ENCODE data around the gene ULBP2. TPM values are rescaled to one million over a fixed set of nuclear protein-coding genes. Genes with fewer than 3 reads are reported as not detected.

The ULBP2 gene, protein sequence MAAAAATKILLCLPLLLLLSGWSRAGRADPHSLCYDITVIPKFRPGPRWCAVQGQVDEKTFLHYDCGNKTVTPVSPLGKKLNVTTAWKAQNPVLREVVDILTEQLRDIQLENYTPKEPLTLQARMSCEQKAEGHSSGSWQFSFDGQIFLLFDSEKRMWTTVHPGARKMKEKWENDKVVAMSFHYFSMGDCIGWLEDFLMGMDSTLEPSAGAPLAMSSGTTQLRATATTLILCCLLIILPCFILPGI
- total RNA-seq: under 1 TPM; 0.40 to 0.60 TPM

DNA sequence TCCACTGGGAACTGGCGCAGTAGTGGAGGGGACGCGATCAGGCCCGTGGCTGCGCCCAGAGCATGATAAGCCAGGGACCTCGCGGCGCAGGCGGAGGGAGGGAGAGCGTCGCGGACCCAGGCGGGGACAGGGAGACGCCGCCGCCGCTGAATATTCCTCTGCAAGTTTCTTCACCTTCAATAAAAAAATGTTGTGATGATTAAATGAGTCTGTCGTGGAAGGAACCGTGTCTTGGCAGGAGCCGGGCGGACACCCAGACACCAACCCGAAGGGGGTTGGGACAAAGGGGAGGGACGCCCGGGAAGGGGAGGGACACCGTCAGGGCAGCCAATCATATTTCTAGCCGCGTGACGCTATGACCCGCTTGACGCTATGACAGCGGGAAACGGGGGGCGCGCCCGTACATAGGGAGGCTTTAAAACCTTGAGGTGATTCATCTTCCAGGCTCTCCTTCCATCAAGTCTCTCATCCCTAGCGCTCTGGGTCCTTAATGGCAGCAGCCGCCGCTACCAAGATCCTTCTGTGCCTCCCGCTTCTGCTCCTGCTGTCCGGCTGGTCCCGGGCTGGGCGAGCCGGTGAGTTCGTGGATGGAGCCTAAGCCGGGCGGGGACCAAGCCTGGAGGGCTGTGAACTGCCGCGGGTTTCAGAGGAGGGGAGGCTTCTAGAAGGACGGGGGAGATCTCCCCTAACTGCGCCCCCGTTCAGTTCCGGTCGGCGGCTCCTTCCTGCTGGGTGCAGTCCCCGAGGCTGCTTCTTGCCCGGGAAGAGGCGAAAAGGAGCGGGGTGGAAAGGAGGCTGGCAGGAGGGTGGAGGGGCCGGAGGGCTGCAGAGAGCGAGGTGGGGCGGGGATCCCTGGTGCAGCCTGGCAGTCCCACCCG, at the start of gene ULBP2:
ULBP2 (plus strand) TSS at position 432 of the 878 bp plus-strand sequence; CDS start at position 491, 59 bp downstream.
- CTCF ChIA-PET: interaction anchor here (2.2 kb wide), 1 partner anchor 75 kb away, joined by 10 read pairs; no protein-coding TSS in a partner anchor
- DNase-seq (peak; percentile 91), ATAC-seq (peak; percentile 88)
- Mint-ChIP-seq H3K27me3 (ENCODE audit: low read depth) (peaks cover 61% of the 10 kb centered on the region), H3K4me3 (peak within 1 kb of the TSS; percentile 88), H3K9me3 (ENCODE audit: insufficient read depth) (no peaks in the 10 kb centered on the region), H3K4me1 (ENCODE audit: low read depth) (peaks cover 43% of the 10 kb centered on the region), H3K27ac (peak within 1 kb of the TSS; percentile 84), H3K36me3 (ENCODE audit: low read depth) (no peaks in the 10 kb centered on the region)
- POLR2A ChIA-PET: no interaction called here

DNA sequence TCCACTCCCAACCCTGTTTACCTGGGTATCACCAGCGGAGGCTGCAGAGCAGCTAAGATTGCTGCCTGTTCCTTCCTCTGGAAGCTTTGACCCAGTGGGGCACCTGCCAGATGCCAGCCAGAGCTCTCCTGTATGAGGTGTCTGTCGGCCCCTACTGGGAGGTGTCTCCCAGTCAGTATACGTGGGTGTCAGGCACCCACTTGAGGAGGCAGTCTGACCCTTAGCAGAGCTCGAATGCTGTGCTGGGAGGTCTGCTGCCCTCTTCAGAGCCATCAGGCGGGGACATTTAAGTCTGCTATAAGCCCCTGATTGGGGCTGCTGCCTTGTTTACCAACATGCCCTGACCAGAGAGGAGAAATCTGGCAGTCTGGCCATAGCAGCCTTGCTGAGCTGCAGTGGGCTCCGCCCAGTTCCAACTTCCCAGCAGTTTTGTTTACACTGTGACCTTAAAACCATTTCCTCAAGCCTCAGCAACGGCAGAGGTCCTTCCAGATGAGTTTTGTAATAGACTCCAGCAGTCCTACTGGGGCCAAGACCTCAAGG, 46.7 kb upstream of the ULBP2 start:
- H3K4me1 Mint-ChIP-seq (ENCODE audit: low read depth): peaks cover 18% of the 10 kb centered on the region
- CTCF ChIA-PET: no interaction called here
- no peak overlapping the region for H3K27ac Mint-ChIP-seq
- no peak overlapping the region for H3K4me3 Mint-ChIP-seq
- no peaks in the 10 kb centered on the region for H3K9me3 Mint-ChIP-seq (ENCODE audit: insufficient read depth)
- POLR2A ChIA-PET: no interaction called here
- peaks cover 26% of the 10 kb centered on the region for H3K27me3 Mint-ChIP-seq (ENCODE audit: low read depth)
- ATAC-seq (no peak), DNase-seq (no peak)
- H3K36me3 Mint-ChIP-seq (ENCODE audit: low read depth): no peaks in the 10 kb centered on the region

DNA sequence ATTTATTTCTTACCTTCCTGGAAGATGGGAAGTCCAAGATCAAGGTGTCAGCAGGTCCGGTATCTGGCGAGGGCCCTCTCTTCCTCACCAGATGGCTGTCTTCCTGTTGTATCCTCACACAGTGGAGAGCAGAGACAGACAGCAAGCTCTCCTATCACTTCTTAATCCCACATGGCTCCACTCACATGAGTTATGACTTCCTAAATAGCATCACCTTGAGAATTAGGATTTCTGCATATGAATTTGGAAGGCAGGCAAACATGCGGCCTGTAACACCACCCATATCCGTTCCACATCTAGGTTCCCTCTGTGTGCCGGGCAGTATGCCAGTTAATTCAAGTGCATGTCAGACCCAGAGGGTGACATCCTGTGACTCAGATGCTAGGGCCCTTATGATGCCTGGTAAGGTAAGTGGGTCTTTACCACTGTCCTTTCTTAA, 46.0 kb upstream of the ULBP2 start:
- peaks cover 18% of the 10 kb centered on the region for H3K4me1 Mint-ChIP-seq (ENCODE audit: low read depth)
- H3K27me3 Mint-ChIP-seq (ENCODE audit: low read depth): peaks cover 26% of the 10 kb centered on the region
- no peaks in the 10 kb centered on the region for H3K36me3 Mint-ChIP-seq (ENCODE audit: low read depth)
- H3K27ac Mint-ChIP-seq: no peak overlapping the region
- no peak overlapping the region for H3K4me3 Mint-ChIP-seq
- ChIA-PET CTCF (no interaction called here), POLR2A (no interaction called here)
- no peak for ATAC-seq
- no peaks in the 10 kb centered on the region for H3K9me3 Mint-ChIP-seq (ENCODE audit: insufficient read depth)
- peak; percentile 35 for DNase-seq

DNA sequence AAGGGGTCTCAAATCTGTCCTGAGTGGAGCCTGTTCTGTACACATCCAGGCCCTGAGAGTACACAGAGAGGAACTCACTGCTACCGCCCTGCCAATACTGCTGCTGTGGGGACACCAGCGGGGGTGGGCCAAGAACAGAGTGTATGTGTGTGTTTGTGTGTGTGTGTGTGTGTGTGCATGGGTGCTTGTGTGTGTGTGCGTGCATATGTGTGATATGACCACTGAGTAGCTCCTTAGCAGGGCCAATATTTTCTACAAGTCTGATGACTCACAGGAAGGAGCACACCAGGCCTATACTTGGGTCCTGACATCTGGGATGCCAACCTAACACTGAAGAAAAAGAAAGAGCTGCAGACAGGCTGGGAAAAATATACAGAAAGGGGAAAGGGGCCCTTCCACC, 45.3 kb upstream of the ULBP2 start:
- Mint-ChIP-seq H3K4me1 (ENCODE audit: low read depth) (peaks cover 18% of the 10 kb centered on the region), H3K27ac (no peak overlapping the region), H3K4me3 (no peak overlapping the region), H3K36me3 (ENCODE audit: low read depth) (no peaks in the 10 kb centered on the region), H3K9me3 (ENCODE audit: insufficient read depth) (no peaks in the 10 kb centered on the region), H3K27me3 (ENCODE audit: low read depth) (peaks cover 23% of the 10 kb centered on the region)
- no peak for ATAC-seq
- POLR2A ChIA-PET: no interaction called here
- CTCF ChIA-PET: no interaction called here
- DNase-seq: no peak

DNA sequence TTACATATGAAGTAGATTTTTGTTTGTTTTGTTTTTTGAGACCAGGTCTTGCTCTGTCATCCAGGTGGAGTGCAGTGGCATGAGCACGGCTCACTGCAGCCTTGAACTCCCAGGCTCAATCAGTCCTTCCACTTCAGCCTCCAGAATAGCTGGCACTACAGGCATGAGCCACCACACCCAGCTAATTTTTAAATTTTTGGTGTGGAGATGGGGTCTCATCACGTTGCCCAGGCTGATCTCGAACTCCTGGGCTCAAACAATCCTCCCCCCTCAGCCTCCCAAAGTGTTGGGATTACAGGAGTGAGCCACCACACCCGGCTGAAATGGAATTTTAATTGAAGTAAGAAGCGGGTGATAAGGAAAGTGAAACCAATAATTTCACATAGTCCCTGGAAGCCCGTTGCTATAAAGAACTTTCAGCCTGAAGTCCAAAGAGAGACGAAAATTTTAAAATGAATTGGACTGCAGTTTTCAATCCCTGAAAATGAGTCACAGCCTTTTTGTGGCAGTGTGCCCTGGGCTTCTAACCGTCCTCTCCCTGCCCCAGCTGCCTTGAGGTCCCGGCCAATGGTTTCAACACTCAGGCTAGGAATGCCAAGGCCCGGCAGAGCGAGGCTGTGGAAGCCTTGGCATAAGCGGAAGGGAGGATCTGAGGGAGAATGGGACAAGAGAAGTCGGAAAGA, 44.7 kb upstream of the ULBP2 start:
- ChIA-PET CTCF (no interaction called here), POLR2A (no interaction called here)
- H3K4me1 Mint-ChIP-seq (ENCODE audit: low read depth): peaks cover 18% of the 10 kb centered on the region
- ATAC-seq (no peak), DNase-seq (no peak)
- H3K27ac Mint-ChIP-seq: no peak overlapping the region
- no peak overlapping the region for H3K4me3 Mint-ChIP-seq
- H3K27me3 Mint-ChIP-seq (ENCODE audit: low read depth): peaks cover 23% of the 10 kb centered on the region
- no peaks in the 10 kb centered on the region for H3K36me3 Mint-ChIP-seq (ENCODE audit: low read depth)
- no peaks in the 10 kb centered on the region for H3K9me3 Mint-ChIP-seq (ENCODE audit: insufficient read depth)

DNA sequence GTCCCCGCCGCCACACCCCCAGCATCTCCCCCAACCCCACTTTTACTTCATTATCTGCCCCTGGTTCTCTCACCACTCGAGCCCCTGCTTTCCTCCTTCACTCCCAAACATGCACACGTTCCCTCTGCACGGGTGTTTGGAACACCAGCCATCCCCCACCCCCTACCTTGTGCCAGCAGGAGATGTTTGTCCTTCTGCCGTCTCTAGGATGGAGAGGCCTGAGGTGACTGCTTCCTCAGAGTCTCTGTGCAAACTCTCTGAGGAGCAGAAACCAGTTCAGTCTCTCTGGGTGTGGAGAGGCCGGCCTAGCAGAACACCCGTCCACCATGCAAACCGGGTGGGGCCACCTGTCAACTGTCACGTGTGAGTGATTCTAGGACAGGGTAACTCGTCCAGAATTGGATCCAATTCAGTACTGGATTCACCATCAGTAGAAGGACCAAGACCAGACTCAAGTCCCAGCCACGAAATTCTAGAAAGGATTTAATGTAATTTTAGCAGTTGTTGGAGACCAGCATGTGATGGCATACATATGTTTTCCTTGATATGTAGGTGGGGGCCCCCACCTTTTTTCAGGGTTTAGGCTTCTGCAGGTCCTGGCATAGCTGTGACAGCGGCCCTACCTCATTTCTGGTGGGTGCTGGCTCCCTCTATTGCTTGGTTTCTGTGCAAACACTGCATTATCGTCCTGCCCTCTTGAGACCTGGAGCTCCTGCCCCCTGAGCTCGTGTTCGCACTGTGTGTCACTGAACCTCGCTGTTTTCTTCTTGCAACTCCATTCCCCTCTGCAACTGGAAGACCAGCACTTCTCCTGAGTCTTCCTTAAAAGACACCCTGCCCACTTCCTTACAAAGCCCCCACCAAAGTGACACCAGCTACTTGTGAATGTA, 43.7 kb upstream of the ULBP2 start, which contains the start of gene RAET1E:
RAET1E (minus strand) TSS at position 259 of the 890 bp plus-strand sequence. CDS start 7,212 bp downstream, outside the sequence.
- Mint-ChIP-seq H3K36me3 (ENCODE audit: low read depth) (no peaks in the 10 kb centered on the region), H3K27ac (no peak within 1 kb of the TSS), H3K4me1 (ENCODE audit: low read depth) (peaks cover 16% of the 10 kb centered on the region), H3K9me3 (ENCODE audit: insufficient read depth) (no peaks in the 10 kb centered on the region), H3K27me3 (ENCODE audit: low read depth) (peaks cover 18% of the 10 kb centered on the region), H3K4me3 (no peak within 1 kb of the TSS)
- ATAC-seq: no peak
- no peak for DNase-seq
- POLR2A ChIA-PET: no interaction called here
- CTCF ChIA-PET: interaction anchor here (0.8 kb wide), 1 partner anchor 32 kb away, joined by 3 read pairs; no protein-coding TSS in a partner anchor

DNA sequence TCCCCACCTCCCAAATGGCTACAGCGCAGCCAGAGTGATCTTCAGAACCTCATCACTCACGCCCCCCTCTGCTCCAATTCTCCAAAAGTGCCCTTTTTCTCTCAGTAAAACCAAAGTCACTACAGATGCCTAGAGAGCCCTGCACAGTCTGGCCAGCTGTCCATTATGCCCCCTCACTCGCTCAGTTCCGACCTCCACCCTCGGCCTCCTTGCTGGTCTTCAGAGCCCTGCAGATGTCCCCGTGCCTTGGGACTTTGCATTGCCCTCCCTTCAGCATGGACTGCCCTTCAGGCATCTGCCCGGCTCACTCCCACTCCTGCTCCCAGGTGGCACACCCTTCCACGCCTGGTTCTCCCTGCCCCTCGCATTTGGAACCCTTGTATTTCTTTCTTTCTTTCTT, 42.8 kb upstream of the ULBP2 start:
- DNase-seq (no peak), ATAC-seq (no peak)
- Mint-ChIP-seq H3K27me3 (ENCODE audit: low read depth) (peaks cover 12% of the 10 kb centered on the region), H3K36me3 (ENCODE audit: low read depth) (no peaks in the 10 kb centered on the region), H3K27ac (no peak overlapping the region), H3K9me3 (ENCODE audit: insufficient read depth) (no peaks in the 10 kb centered on the region), H3K4me3 (no peak overlapping the region), H3K4me1 (ENCODE audit: low read depth) (peaks cover 16% of the 10 kb centered on the region)
- ChIA-PET POLR2A (no interaction called here), CTCF (interaction anchor here (0.8 kb wide), 1 partner anchor 33 kb away, joined by 3 read pairs; no protein-coding TSS in a partner anchor)

DNA sequence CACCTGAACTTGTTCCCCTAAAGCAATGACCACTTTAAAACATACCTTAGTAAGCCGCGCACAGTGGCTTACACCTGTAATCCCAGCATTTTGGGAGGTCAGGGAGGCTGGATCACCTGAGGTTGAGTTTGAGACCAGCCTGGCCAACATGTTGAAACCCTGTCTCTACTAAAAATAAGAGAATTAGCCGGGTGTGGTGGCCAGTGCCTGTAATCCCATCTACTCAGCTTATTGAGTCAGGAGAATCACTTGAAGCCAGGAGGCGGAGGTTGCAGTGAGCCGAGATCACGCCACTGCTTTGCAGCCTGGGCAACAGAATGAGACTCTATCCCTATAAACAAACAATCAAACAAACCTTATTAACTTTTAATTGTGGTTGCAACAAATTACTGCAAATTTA, 42.3 kb upstream of the ULBP2 start:
- CTCF ChIA-PET: no interaction called here
- no peak overlapping the region for H3K4me3 Mint-ChIP-seq
- no peaks in the 10 kb centered on the region for H3K36me3 Mint-ChIP-seq (ENCODE audit: low read depth)
- H3K27ac Mint-ChIP-seq: no peak overlapping the region
- no peak for DNase-seq
- ATAC-seq: no peak
- peaks cover 16% of the 10 kb centered on the region for H3K4me1 Mint-ChIP-seq (ENCODE audit: low read depth)
- POLR2A ChIA-PET: no interaction called here
- peaks cover 7% of the 10 kb centered on the region for H3K27me3 Mint-ChIP-seq (ENCODE audit: low read depth)
- H3K9me3 Mint-ChIP-seq (ENCODE audit: insufficient read depth): no peaks in the 10 kb centered on the region

DNA sequence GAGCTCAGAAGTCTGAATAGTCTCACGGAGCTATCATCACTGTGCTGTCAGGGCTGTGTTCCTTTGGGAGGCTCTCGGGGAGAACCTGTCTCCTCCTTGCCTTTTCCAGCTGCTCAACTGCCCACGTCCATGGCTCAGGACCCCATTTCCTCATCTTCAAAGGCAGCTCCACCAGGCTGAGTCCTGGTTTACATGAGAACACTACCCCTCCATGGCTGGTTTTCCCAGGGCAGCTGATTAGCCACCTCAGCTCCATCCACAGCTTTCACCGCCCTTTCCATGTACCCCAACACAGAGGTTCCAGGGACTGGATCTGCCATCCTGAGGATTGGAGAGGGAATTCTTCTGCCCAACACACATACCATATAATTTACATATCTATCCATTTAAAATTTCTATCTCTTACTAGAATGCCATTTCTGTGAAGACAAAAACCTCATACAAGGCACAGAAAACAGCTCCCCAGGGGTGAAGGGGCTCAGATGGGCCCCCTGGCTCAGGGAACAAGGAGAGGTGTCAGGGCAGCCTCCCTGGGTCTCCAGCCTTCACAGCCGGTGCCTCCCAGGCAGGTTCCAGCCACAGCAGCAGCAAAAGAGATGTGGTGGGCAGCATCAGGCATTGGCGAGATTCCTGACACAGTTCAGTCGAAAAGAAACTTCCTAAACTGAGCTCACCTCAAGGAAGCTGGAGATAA, 41.7 kb upstream of the ULBP2 start:
- no peaks in the 10 kb centered on the region for H3K36me3 Mint-ChIP-seq (ENCODE audit: low read depth)
- DNase-seq (no peak), ATAC-seq (no peak)
- no peak overlapping the region for H3K27ac Mint-ChIP-seq
- CTCF ChIA-PET: no interaction called here
- H3K4me3 Mint-ChIP-seq: no peak overlapping the region
- no peaks in the 10 kb centered on the region for H3K9me3 Mint-ChIP-seq (ENCODE audit: insufficient read depth)
- POLR2A ChIA-PET: interaction anchor here (0.5 kb wide), 1 partner anchor 24 kb away, joined by 4 read pairs; no protein-coding TSS in a partner anchor
- H3K27me3 Mint-ChIP-seq (ENCODE audit: low read depth): peaks cover 4% of the 10 kb centered on the region
- peaks cover 15% of the 10 kb centered on the region for H3K4me1 Mint-ChIP-seq (ENCODE audit: low read depth)

DNA sequence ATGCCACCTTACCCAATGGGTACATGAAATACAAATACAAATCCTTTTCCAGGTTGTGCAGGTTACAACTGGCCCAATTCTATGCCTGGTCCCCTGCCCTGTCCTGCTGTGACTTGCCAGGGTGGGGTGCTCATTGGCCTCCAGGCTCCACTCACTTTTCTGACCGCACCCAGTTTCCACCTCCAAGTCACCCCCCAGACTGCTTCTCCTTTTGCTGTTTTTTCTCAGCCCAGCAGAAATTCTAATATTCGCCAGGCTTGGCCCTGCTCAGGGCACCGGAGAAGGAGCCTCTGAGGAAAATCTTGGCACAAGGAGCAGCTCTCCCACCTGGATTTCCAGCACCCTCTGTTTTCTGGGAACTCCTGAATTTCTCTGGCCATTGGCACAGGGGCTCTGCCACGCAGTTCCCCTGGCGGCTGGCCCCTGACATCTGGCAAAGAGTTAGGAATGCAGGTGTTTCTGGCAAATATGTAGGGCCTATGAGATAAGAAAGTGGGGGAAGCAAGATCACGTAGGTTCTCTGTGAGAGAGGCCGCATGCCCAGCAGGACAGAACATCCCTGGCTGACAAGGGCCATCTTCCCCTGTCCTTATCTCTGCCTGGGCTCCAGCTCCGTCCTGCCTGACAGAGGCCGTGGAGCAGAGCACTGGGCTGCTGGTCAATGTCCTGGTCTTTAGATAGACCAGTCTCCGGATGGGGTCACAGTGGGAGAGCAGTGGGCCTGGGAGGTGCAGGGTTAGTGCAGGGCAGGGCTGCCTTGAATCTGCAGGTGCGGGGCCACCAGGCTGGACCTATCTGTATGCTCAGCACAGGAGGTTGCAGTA, 41.0 kb upstream of the ULBP2 start:
- no peak for DNase-seq
- peaks cover 9% of the 10 kb centered on the region for H3K4me1 Mint-ChIP-seq (ENCODE audit: low read depth)
- peaks cover 4% of the 10 kb centered on the region for H3K27me3 Mint-ChIP-seq (ENCODE audit: low read depth)
- no peaks in the 10 kb centered on the region for H3K36me3 Mint-ChIP-seq (ENCODE audit: low read depth)
- H3K27ac Mint-ChIP-seq: no peak overlapping the region
- ATAC-seq: no peak
- ChIA-PET CTCF (no interaction called here), POLR2A (interaction anchor here (0.5 kb wide), 1 partner anchor 25 kb away, joined by 4 read pairs; no protein-coding TSS in a partner anchor)
- H3K4me3 Mint-ChIP-seq: no peak overlapping the region
- H3K9me3 Mint-ChIP-seq (ENCODE audit: insufficient read depth): no peaks in the 10 kb centered on the region
